Measurements from ENCODE around the gene ARID1B.
A peak's percentile ranks its signal among the peaks of the same experiment; 100 is the strongest.

ARID1B gene

DNA sequence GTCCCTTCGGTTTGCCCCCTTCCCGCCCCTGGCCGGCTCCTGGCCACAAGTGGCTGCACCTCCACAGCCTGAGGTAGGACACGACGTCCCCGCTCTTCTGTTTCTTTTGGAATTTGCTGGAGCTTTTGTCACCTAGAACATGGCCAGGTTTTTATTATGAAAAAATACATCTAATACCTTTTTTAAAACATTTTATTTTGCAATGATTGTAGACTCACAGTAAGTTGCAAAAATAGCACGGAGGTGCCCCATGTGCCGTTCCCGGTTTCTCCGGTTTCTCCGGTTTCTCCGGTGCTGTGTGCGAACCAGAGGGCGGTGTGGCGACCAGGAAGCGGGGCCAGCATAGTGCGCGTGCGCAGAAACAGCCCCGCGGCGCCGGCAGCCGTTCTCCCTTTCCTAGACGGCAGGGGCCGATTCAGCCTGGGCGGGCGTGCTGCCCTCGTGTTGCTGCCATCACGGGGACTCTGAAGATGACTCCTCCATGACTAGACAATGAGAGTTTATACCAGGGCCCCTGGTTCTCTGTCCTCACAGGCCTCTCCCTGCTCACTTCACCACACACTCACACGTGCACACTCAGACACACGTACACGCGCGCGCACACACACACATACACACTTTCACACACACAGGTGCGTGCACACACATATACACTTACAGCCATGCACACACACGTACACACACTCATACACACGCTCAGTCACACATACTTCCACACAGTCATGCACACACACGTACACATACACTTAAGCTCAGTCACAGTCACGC lies 444.1 kb downstream of the ARID1B start:
- DNase-seq = peak; percentile 90

DNA sequence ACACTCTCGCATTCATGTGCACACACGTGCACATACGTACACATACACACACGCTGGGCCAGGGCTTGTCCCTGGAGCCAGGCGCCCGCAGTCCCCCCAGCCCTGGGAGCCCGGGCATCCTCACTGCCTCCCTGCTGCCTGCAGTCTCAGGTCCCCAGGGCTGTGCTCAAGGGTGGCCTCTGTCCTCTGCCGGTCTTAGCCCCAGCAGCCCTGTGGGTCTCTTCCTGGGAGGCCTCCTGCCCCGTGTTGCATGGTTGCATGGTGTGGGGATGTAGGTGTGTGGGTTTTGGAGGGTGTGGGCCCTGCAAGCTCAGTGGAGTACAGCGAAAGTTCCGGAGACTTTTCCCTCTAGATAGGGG lies 444.6 kb downstream of the ARID1B start:
- no peak for DNase-seq

DNA sequence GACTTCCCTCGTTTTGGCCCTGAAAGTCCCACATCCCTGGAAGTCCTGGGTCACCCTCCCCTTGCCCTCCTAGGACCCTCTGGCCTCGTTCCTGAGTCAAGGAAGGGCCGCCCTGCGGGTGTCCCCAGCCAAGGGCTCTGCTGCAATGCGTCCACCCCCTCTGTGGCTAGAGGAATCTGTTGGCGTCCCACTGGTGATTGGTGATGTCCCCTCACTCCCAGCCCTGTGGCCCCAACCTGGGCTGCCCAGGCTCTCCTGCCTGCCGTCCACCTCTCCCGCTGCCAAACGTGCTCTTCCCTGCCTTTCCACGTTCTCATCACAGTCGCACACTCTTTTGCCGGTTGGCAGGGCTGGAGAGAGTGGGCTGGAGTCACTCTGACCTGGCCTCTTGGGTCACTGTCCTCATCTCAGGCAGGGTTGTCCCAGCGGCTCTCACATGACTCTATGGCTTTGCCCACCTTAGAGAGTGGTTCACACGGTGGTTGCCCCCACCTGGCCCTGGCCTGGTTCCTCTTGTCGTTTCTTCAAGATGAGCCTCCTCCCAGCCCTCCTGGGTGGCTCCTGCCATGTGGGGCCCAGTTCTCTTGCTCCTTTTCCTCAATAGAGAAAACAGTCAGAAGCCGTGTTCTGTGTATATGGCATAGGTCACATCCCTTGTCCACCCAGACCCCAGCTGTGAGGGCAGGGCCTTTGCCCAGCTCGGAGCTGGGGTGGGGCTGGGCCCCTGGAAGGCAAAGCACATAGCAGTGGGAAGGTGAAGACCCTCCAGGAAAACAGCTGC lies 445.2 kb downstream of the ARID1B start:
- no peak for DNase-seq

DNA sequence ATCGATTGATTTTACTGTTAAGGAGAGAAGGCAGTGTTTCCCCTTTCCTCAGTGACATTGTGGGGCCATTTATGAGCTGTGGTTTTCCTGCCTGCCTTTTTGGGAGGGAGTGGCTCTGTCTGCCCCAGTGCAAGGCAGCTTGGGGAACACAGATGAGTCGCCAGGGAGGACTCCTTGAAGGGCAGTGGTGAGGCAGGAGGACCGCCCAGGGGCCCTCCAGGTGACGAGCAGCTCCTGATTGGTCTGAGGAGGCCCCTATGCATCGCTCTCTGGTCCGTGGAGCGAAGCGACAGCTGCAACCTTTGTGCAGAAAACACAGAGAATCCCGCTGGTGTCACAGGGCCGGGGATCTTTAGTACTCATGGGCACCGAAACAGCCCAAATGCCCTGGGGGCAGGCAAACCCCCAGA lies 445.8 kb downstream of the ARID1B start:
- DNase-seq = no peak

DNA sequence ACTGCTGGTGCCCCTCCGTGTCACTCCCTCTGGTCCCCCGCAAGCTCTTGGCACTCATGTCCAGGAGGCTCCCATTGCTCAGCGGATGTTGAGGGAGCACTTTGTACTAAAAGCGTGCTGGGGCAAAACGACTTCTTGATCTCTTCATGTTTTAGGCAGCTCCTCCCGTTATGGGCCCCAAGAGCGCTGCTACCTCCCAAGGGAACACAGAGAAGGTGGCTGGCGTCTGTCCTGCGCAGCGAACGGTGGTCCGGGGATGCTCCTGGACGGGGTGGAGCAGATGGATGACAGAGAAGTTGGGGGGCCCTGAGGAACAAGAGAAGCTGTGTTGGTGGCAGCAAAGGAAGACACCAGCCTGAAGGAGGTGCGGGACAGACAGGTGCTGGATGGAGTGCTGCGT lies 446.3 kb downstream of the ARID1B start:
- DNase-seq = no peak

DNA sequence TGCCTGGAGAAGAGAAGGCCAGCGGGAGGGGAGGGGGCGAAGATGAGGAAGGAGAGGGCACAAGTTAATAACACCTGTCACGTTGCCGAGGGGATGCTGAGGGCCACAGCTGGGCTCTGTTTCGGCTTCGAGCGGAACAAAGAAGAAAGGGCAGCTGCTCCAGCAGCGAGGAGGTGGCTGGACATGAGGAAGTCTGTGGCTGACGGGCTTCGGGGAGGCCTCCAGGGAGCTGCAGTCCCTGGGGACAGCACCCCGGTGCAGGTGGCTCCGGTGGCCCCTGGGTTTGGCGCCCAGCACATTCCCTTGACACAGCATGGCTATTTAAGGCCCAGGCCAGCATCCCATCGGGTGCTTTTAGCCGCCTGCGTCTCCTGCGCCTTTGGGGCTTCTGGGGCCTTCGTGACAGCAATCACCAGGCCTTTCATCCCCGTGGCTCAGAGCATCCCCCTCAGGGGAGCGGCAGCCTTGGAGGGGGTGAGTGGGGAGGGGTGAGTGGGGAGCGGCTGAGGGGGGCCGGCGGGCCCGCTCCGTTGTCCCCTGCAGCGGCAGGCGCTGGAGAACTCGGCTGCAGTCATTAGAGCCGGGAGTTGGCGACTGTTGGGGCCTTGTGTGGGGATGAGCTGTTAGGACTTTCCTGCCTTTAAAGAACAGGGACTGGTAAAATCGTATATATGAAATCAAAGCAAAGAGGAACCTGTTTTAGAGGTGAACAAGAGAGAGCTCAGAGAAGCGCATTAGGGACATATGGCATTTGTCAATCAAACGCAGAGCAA lies 447.2 kb downstream of the ARID1B start:
- no peak for DNase-seq

DNA sequence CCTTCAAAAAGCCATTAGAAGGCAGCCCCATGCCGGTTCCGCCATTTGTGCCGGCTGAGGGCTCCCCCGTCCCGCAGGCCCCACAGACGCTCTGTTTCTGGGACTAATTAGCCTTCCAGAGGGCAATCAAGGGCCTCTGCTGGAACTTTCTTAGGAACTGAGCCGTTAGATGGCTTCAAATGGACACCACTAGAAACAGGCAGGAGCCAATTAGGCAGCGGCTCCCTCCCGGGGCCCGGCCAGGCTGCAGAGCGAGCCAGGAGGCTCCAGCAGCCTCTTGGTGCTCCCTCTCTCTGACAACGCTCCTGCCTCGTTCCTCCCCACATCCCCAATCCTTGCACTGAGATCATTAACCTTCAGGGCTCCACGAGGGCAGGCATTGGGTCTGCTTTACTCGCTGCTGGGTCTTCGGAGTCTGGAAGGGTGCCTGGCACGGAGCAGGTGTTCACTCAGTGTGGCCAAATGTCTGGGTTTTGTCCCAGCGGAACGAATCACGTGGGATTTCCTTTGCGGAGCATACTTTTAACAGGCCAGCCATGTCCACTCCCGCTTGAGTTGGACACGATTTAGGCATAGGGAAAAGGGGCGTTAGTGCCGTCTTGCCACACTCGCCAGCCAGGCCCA lies 447.9 kb downstream of the ARID1B start:
- no peak for DNase-seq

DNA sequence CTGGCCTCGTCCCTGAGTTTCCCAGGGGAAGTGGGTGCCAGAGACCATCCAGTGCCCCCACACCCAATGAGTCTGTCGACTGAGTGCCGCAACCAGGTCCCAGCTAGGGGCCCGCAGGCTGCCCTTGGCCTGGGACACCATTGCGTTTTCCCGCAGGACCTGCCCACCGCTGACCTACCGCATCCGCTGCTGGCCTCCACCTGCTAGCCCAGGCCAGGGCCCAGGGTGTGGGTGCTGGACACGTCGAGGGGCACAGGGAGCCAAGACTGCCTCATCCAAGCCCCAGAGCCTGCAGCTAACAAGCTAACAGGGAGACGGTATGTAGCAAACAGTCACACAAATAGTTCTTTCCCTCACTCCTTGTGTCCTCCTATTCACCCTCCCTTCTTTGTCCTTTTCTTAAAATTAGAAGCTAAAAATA lies 448.4 kb downstream of the ARID1B start:
- no peak for DNase-seq

DNA sequence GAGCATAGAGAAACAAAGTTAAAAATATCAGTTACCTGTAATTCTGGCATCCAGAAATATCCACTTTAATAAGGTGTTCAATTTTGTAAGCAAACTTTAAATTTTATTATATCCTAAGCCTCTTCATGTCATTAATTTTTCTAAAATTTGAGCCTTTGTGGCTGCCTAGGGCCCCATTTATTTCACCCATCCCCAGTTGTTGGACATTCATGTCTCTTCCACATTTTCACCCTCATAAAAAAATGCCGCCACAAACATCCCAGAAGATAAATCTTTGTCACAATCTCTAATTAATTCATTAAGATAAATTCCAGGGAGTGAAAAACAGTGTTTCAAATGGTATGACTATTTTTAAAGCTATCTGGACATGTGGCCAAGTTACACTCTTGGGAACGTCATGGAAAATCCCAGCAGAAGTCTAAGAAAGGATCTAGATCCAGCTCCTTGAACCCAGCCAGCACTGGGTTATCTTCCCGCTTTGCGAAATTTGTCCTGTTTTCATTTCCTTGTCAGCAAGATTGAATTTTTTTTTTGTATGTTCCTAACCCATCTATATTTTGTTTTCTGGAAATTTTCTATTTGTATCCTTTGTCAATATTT lies 448.9 kb downstream of the ARID1B start:
- no peak for DNase-seq

DNA sequence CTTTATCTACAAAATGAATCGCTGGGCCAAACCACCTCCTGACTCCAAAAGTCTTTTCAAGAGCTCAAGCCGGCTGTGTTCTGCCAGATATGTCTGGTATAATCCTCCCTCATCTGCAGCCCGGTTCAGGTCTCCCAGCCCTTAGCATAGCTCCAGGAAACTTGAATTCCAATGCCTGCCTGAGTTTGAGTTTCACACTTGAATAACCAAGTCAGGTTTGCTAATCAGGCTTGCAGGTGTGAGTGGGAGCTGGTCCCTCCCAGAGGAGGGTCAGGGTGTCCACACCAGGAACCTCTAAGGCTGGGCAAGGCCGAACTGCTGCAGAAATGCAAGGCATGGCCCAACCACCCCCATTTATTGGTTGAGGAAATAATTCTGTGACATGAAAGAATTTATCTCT lies 449.6 kb downstream of the ARID1B start:
- DNase-seq = no peak

DNA sequence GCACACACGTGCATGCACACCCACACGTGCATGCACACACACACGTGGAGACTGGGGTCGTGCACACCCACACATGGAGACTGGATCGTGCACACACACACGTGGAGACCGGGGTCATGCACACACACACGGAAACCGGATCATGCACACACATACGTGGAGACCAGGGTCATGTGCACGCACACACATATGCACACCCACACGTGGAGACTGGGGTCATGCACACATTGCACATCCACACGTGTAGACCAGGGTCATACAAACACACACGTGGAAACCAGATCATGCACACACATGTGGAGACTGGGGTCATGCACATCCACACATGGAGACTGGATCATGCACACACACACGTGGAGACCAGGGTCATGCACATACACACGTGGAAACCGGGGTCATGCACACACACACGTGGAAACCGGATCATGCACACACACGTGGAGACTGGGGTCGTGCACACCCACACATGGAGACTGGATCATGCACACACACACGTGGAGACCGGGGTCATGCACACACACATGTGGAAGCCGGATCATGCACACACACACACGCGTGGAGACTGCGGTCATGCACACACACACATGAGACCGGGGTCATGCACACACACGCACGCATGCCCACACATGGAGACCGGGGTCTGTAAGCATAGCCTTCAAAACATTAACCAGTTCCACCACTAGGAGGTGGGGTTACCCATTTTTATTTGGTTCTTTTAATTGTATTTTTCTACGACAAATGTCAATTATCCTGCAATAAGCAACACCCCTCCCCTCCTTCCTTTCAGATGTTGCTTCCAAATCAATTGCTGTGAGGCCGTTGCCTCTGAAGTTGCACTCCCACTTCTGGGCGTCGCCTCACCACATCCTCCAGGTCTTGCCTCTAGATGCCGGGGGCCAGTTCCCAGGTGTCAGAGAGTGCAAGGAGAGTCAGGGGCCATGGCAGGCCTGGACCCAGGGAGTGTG lies 450.3 kb downstream of the ARID1B start:
- DNase-seq = peak; percentile 34

DNA sequence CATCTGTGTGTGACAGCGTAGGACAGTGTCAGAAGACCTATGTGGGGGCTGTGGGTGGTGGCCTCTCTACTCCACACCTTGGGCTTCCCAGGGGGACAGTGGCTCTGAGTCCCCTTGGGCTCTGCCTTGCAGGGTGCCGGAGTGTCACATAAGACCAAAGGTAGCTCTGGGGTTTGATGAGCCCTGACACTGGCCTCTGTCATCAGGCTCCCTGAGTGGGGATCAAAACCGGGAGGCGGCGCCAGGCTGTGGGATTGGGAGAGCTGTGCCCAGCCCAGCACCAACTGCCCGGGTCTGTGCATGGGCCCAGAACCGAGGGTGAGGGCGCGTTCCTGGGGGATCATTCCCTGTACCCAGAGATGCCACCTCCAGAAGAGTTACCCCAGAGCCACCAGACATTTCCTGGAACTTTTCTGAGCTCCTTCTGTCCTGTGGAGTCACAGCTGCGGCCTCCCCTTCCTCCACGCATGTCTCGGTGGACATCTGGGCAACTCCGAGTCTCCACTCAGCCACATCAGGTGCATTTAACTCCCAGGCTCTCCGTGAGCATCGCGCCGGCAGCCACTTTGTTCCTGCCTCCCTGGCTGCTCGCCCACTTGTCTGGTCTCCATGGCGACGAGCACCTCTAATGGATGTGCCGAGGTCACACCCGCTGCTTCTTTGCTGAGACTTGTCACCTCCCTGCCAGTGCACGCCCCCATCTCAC lies 451.4 kb downstream of the ARID1B start:
- DNase-seq = peak; percentile 97

DNA sequence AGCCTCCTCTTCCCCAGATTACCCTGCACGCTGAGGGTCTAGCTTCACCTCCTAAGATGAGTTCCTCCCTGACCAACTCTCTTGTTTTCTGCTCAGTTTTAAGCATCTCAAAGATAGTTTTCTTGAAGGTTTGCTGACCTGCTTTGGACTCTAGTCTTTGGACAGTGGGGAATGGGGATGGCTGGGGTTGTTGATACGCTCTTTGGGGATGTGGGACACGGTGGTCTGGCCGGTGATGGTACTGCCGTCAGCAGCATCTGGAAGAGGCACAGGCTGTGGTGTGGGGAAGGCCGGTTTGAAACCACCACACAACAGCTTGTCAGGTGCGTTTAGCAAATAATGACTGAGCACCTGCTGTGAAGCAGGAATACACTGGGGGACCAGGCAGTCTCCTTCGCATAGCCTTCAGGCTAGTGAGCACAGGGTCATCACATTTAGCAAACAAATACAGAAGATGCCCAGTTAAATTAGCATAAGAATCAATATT lies 452.0 kb downstream of the ARID1B start:
- peak; percentile 88 for DNase-seq

DNA sequence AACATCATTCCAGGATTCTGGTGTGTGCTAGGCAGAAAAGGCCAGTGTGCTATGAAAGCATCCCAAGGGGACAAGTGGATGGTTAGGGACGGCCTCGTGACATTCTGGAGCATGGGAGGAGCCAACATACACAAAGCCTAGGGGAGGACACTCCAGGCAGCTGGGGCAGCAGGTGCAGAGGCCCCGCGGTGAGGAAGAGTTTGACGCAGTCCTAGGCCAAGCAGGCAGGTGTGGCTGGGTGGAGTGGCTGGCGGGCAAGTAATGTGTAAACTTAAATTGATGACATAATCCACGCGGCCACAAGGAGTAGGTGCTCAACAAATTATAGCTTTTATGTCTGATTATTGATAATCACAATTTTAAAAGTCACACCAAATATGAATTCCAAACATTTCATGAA lies 452.5 kb downstream of the ARID1B start:
- DNase-seq = peak; percentile 99

DNA sequence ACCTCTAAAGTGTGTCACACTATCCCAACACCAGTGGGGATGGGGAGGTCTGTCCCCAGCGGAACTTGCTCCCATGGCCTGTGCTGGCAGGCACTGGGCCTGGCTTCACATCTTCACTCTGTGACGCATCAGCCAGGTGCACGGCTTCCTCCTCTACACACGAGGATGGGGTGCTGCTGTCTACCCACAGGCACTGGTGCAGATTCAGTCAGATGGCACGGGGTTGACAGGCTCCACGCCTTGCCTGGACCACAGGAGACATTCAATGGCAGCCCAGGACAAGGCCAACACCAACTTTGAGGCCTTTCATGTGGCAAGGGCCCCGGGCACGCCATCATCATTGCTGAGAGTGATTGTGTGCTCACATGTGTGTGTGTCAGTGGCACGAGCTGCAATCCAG lies 453.7 kb downstream of the ARID1B start:
- no peak for DNase-seq

DNA sequence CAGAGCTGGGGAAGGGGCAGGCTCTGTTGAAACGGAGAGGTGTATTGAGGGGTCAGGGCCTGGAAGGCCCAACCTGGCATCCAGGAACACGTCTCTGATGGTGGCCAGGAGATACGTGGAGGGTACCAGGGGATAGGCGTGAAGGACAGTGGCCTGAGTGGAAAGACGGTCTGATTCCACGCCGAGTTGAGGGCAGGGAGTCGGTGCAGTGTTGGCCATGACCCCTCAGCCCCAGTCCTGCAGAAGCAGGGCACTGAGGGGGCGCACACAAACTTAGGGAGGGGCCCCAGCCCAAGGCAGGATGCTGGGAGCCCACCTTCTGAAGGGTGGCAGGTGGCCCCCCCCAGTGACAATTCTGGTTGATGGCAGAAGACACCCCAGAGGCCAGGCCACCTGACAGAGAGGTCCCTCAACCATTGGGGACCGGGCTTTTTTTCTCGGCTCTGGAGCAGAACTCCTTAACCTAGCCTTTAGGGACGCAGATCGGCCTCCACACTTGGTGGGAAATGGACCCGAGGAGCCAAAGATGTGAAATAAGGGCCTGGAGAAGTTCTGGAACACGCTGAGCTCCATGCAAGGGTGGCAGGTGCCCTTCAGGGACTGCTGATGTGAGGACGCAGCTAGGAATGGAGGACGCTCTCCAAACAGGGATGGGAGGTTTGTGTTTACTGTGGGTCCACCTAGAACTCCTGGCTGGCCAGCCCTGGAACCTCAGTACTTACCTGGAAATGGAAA lies 455.1 kb downstream of the ARID1B start:
- no peak for DNase-seq

DNA sequence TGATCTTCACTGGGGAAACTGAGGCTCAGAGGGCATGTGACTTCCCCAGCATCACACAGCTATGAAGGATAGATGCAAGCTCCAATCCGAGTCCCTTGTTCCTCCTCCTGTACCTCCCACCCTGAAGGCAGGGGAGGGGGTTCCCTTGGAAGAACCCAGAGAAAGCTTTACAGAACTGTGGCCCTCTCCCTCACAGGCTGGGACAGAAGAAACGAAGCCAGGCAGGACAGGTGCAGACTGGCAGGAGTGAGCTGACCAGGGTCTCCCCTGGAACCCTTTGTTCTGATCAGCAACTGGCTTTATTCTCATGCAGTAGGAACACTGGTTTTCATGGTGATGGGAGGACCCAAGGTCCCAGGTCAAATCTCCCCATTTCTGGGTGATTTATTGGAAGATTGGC lies 456.0 kb downstream of the ARID1B start:
- DNase-seq = no peak

DNA sequence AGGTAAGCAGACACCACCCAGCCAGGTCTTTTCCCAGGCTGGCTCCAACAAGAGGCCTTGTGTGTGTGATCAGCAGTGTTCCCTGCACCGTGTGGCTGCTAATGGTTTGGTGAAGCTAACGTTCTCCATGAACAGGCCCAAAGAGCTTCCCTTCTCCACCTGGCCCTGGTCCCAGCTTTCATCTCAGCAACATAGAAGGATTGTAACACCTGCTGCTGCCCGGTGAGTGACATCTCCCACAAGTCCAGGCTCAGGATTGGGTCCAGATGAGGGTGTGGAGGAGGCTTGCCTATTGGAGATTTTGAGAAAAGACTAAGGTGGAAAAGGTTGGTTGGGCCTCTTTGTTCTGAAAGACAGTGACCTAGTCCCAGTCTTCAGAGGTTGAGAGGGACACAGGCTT lies 456.5 kb downstream of the ARID1B start:
- peak; percentile 59 for DNase-seq

DNA sequence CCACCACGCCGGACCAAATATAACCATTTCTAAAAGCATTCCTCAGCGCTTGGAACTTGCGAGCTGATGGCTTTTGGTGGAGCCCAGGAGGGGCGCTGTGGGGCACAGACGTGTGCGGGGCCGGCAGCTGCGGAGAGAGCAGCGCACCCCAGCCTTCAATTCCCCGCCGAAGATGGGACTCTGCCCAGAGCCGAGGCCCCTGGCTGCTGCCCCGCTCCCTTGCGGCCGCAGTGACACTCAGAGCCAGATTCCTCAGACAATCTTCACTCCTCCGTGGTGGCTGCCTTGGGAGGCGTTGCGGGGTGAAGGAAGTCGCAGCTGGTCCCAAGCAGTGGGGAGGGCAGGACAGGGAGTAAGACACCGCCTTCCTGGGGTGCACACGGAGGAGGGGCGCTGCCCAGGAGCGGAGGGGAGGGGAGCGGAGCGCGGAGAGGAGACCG lies 458.4 kb downstream of the ARID1B start:
- no peak for DNase-seq
